Effector CD4-positive, alpha-beta T cell (primary cell): ENCODE results near the gene TULP4.
"Not testable (repeated sequence)": the region's sequence is repeated elsewhere in the genome, so short reads cannot be mapped to it uniquely, and the experiment has no call there.

Experiments used
- DNase-seq: peaks from one replicate; pipeline ENCODE4 v3.0.0-alpha.2; 2020

TULP4 gene

GRCh38 chr6:158508450-158508849 lies 196.2 kb downstream of the TULP4 start:
- no peak for DNase-seq

GRCh38 chr6:158509465-158509864 lies 197.2 kb downstream of the TULP4 start:
- DNase-seq, result no peak

- no peak for DNase-seq
Measured at GRCh38 chr6:158512809-158513208, 200.5 kb downstream of the TULP4 start.

- DNase-seq, result no peak
Measured at GRCh38 chr6:158514176-158514575, 201.9 kb downstream of the TULP4 start.

GRCh38 chr6:158514991-158515390 lies 202.7 kb downstream of the TULP4 start:
- no peak for DNase-seq

- DNase-seq, result no peak
Measured at GRCh38 chr6:158516098-158516497, 203.8 kb downstream of the TULP4 start.

- no peak for DNase-seq
Measured at GRCh38 chr6:158517038-158517437, 204.8 kb downstream of the TULP4 start.

GRCh38 chr6:158517581-158517980 lies 205.3 kb downstream of the TULP4 start:
- no peak for DNase-seq

- DNase-seq, result peak; percentile 23
Measured at GRCh38 chr6:158518191-158519127, 206.2 kb downstream of the TULP4 start.

GRCh38 chr6:158519300-158519699 lies 207.0 kb downstream of the TULP4 start:
- no peak for DNase-seq

GRCh38 chr6:158519761-158520160 lies 207.5 kb downstream of the TULP4 start:
- no peak for DNase-seq

- not testable (repeated sequence) for DNase-seq
Measured at GRCh38 chr6:158520975-158521374, 208.7 kb downstream of the TULP4 start.

- DNase-seq, result no peak
Measured at GRCh38 chr6:158521759-158522158, 209.5 kb downstream of the TULP4 start.

- no peak for DNase-seq
Measured at GRCh38 chr6:158522616-158523015, 210.4 kb downstream of the TULP4 start.

GRCh38 chr6:158524311-158524710 lies 212.0 kb downstream of the TULP4 start:
- DNase-seq, result no peak

GRCh38 chr6:158527858-158528257 lies 215.6 kb downstream of the TULP4 start:
- not testable (repeated sequence) for DNase-seq

GRCh38 chr6:158528826-158529225 lies 216.6 kb downstream of the TULP4 start:
- no peak for DNase-seq

- no peak for DNase-seq
Measured at GRCh38 chr6:158529629-158530028, 217.4 kb downstream of the TULP4 start.

GRCh38 chr6:158531566-158531965 lies 219.3 kb downstream of the TULP4 start:
- DNase-seq, result no peak

- no peak for DNase-seq
Measured at GRCh38 chr6:158531970-158532369, 219.7 kb downstream of the TULP4 start.

- DNase-seq, result peak; percentile 48
Measured at GRCh38 chr6:158536084-158536890, 224.0 kb downstream of the TULP4 start.

GRCh38 chr6:158536891-158537798 lies 224.9 kb downstream of the TULP4 start:
- no peak for DNase-seq

- DNase-seq, result no peak
Measured at GRCh38 chr6:158538741-158539140, 226.5 kb downstream of the TULP4 start.
